DOHH2 (cell line): ENCODE measurements around the gene USF3.

Experiments used
- H3F3A ChIP-seq: fragments of 200-600 bp; sonication (generic), shearing (Covaris generic); 2 replicates; pipeline ENCODE4 v1.6.0; 2016; ENCODE audit warnings: antibody characterized with exemption, mild to moderate bottlenecking; ENCODE audit not compliant: control insufficient read depth, insufficient read depth
- H3K27ac ChIP-seq: fragments of 200-600 bp; sonication (generic); 2 replicates; pipeline ENCODE4 v1.5.1; 2014; ENCODE audit warnings: low read depth, mild to moderate bottlenecking, low read length, moderate library complexity
- H3K27me3 ChIP-seq: fragments of 200-600 bp; sonication (generic); 2 replicates; pipeline ENCODE4 v1.6.1; 2014; ENCODE audit warnings: mild to moderate bottlenecking, low read length, mixed read lengths; ENCODE audit not compliant: control insufficient read depth
- H3K36me3 ChIP-seq: fragments of 200-600 bp; sonication (generic); 2 replicates; pipeline ENCODE4 v1.6.1; 2014; ENCODE audit warnings: mild to moderate bottlenecking, low read length, moderate library complexity, mixed read lengths; ENCODE audit not compliant: control insufficient read depth
- H3K4me1 ChIP-seq: fragments of 200-600 bp; sonication (generic); 2 replicates; pipeline ENCODE4 v1.6.1; 2014; ENCODE audit warnings: mild to moderate bottlenecking, low read length, mixed read lengths; ENCODE audit not compliant: control insufficient read depth
- H3K4me2 ChIP-seq: fragments of 200-600 bp; sonication (generic); 2 replicates; pipeline ENCODE4 v1.6.0; 2014; ENCODE audit warnings: mild to moderate bottlenecking, low read length, moderate library complexity
- H3K4me3 ChIP-seq: fragments of 200-600 bp; sonication (generic); 2 replicates; pipeline ENCODE4 v1.5.1; 2014; ENCODE audit warnings: mild to moderate bottlenecking, low read length, mixed read lengths
- H3K79me2 ChIP-seq: fragments of 200-600 bp; sonication (generic); 2 replicates; pipeline ENCODE4 v1.6.1; 2014; ENCODE audit warnings: mild to moderate bottlenecking, low read length, mixed read lengths; ENCODE audit not compliant: control insufficient read depth
- H3K9me2 ChIP-seq: fragments of 200-600 bp; sonication (generic); replicated peaks from 2 replicates; pipeline ENCODE4 v1.6.1; 2014; ENCODE audit warnings: mild to moderate bottlenecking, low read length, mixed read lengths; ENCODE audit not compliant: control insufficient read depth
- H3K9me3 ChIP-seq: fragments of 200-600 bp; sonication (generic); 2 replicates; pipeline ENCODE4 v1.6.1; 2014; ENCODE audit warnings: antibody characterized with exemption, low read length, mixed read lengths; ENCODE audit not compliant: control insufficient read depth, insufficient read depth
- H4K20me1 ChIP-seq: fragments of 200-600 bp; sonication (generic); 2 replicates; pipeline ENCODE4 v1.6.0; 2014; ENCODE audit warnings: low read depth, mild to moderate bottlenecking, antibody characterized with exemption, low read length, moderate library complexity; ENCODE audit not compliant: control insufficient read depth, insufficient read depth
- EZH2phosphoT487 ChIP-seq: fragments of 200-600 bp; sonication (generic); IDR thresholded peaks from 2 replicates; pipeline ENCODE4 v1.6.1; 2017; ENCODE audit warnings: borderline replicate concordance, mild to moderate bottlenecking, antibody characterized with exemption, low read length, moderate library complexity, mixed read lengths
- TF ChIP-seq, protein P1 (sequence below): fragments of 200-600 bp; sonication (generic); IDR thresholded peaks from one replicate; pipeline ENCODE4 v1.5.1; 2014; ENCODE audit warnings: antibody characterized with exemption, mild to moderate bottlenecking, low read depth, low read length; ENCODE audit not compliant: poor library complexity, severe bottlenecking

The USF3 gene

DNA sequence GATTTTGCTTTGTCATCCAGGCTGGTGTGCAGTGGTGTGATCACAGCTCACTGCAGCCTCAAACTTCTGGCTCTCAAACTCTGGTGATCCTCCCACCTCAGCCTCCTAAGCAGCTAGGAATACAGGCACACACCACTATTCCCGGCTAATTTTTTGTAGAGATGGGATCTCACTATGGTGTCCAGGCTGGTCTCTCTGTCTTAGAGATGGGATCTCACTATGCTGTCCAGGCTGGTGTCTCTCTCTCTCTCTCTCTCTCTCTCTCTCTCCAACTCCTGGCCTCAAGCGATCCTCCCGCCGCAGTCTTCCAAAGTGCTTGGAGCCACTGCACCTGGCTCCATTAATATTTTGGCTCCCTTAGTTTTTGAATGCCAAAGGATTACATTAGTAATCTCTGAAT lies 17.7 kb downstream of the USF3 start:
- H3K4me2 ChIP-seq: no peak overlapping the region
- no peaks in the 10 kb centered on the region for H3K27me3 ChIP-seq
- H3K4me1 ChIP-seq: no peaks in the 10 kb centered on the region
- H3K9me2 ChIP-seq: no peaks in the 10 kb centered on the region
- no peak overlapping the region for H3K4me3 ChIP-seq
- H3F3A ChIP-seq: no peaks in the 10 kb centered on the region
- no peaks in the 10 kb centered on the region for H3K9me3 ChIP-seq
- H3K79me2 ChIP-seq: no peaks in the 10 kb centered on the region
- TF ChIP-seq EZH2phosphoT487: no peak
- no peak overlapping the region for H3K27ac ChIP-seq
- no peaks in the 10 kb centered on the region for H4K20me1 ChIP-seq
- H3K36me3 ChIP-seq: peaks cover 10% of the 10 kb centered on the region

DNA sequence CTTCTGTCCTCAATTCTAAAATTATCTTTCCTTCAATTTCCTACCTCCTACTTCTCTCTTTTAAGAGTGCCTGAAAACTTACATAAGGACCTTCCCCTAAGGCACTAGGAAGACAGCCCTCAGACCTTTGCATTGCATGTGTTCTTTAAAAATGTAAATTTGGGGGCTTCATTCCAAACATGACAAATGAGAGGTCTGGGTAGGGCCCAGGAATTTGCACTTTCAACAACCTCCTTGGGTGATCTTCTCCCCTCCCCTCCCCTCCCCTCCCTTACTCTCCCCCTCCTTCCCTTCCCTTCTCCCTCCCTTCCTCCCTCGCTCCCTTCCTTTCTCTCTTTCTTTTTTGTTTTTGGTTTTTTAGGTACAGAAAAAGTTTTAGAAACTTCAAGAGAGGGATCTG lies 18.7 kb downstream of the USF3 start:
- no peaks in the 10 kb centered on the region for H3K79me2 ChIP-seq
- no peak overlapping the region for H3K4me2 ChIP-seq
- no peaks in the 10 kb centered on the region for H4K20me1 ChIP-seq
- H3K4me3 ChIP-seq: no peak overlapping the region
- no peaks in the 10 kb centered on the region for H3F3A ChIP-seq
- no peaks in the 10 kb centered on the region for H3K27me3 ChIP-seq
- no peak overlapping the region for H3K27ac ChIP-seq
- no peaks in the 10 kb centered on the region for H3K9me2 ChIP-seq
- no peaks in the 10 kb centered on the region for H3K4me1 ChIP-seq
- H3K9me3 ChIP-seq: no peaks in the 10 kb centered on the region
- H3K36me3 ChIP-seq: peaks cover 13% of the 10 kb centered on the region
- TF ChIP-seq, protein P1, sequence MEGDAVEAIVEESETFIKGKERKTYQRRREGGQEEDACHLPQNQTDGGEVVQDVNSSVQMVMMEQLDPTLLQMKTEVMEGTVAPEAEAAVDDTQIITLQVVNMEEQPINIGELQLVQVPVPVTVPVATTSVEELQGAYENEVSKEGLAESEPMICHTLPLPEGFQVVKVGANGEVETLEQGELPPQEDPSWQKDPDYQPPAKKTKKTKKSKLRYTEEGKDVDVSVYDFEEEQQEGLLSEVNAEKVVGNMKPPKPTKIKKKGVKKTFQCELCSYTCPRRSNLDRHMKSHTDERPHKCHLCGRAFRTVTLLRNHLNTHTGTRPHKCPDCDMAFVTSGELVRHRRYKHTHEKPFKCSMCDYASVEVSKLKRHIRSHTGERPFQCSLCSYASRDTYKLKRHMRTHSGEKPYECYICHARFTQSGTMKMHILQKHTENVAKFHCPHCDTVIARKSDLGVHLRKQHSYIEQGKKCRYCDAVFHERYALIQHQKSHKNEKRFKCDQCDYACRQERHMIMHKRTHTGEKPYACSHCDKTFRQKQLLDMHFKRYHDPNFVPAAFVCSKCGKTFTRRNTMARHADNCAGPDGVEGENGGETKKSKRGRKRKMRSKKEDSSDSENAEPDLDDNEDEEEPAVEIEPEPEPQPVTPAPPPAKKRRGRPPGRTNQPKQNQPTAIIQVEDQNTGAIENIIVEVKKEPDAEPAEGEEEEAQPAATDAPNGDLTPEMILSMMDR: no peak
- no peak for TF ChIP-seq EZH2phosphoT487

DNA sequence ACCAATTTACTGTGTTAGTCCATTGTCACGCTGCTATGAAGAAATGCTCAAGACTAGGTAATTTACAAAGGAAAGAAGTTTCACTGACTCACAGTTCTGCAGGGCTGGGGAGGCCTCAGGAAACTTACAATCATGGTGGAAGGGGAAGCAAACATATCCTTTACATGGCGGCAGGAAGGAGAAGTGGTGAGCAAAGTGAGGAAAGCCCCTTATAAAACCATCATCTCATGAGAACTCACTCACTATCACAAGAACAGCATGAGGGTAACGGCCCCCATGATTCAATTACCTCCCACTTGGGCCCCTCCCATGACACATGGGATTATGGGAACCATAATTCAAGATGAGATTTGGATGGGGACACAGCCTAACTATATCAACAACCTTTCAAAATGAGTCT lies 20.2 kb downstream of the USF3 start:
- H3K79me2 ChIP-seq: no peaks in the 10 kb centered on the region
- H3K9me3 ChIP-seq: no peaks in the 10 kb centered on the region
- H3K4me1 ChIP-seq: no peaks in the 10 kb centered on the region
- peaks cover 13% of the 10 kb centered on the region for H3K36me3 ChIP-seq
- no peak overlapping the region for H3K27ac ChIP-seq
- no peaks in the 10 kb centered on the region for H3F3A ChIP-seq
- no peaks in the 10 kb centered on the region for H3K9me2 ChIP-seq
- no peaks in the 10 kb centered on the region for H4K20me1 ChIP-seq
- H3K4me3 ChIP-seq: no peak overlapping the region
- TF ChIP-seq, protein P1: no peak
- no peaks in the 10 kb centered on the region for H3K27me3 ChIP-seq
- no peak overlapping the region for H3K4me2 ChIP-seq

DNA sequence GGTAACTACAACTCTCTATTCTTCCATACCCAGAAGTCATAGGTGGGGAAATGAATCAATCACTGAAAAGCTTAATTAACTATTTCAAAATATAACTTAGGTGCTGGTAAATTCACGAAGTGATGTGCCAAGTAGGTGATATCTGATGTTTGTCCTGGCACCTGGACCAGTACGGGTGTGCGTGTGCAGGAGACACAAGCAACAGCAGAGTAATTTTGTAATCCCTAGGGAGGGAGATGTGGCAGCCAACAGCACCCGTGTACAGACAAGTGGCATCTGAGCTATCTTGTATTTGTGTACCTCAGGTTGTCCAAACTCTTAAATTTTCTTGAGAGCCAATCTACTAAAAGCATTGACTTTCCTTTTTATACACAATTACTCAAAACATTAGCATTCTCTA lies 22.8 kb downstream of the USF3 start:
- H3K79me2 ChIP-seq: no peaks in the 10 kb centered on the region
- no peaks in the 10 kb centered on the region for H4K20me1 ChIP-seq
- no peak overlapping the region for H3K27ac ChIP-seq
- no peak for TF ChIP-seq EZH2phosphoT487
- TF ChIP-seq, protein P1: no peak
- H3K36me3 ChIP-seq: peaks cover 13% of the 10 kb centered on the region
- H3K4me3 ChIP-seq: no peak overlapping the region
- H3F3A ChIP-seq: peaks cover 5% of the 10 kb centered on the region; the same call in 1 of the 2 replicates
- no peak overlapping the region for H3K4me2 ChIP-seq
- no peaks in the 10 kb centered on the region for H3K27me3 ChIP-seq
- H3K4me1 ChIP-seq: peaks cover 3% of the 10 kb centered on the region
- no peaks in the 10 kb centered on the region for H3K9me3 ChIP-seq
- H3K9me2 ChIP-seq: no peaks in the 10 kb centered on the region
